ENCODE results near the gene TMA7.

The TMA7 gene

GRCh38 chr3:48423241-48423882 lies 16.7 kb upstream of the TMA7 start:
- DNase-seq (ENCODE audit: low read depth): no peak

GRCh38 chr3:48423883-48424695 lies 16.0 kb upstream of the TMA7 start:
- DNase-seq (ENCODE audit: low read depth): no peak

GRCh38 chr3:48425281-48425812 lies 14.7 kb upstream of the TMA7 start:
- DNase-seq (ENCODE audit: low read depth): no peak

- DNase-seq (ENCODE audit: low read depth): no peak
Measured at GRCh38 chr3:48426401-48426909, 13.6 kb upstream of the TMA7 start.

- DNase-seq (ENCODE audit: low read depth): no peak
Measured at GRCh38 chr3:48426944-48427629, 13.0 kb upstream of the TMA7 start.

- DNase-seq (ENCODE audit: low read depth): no peak
Measured at GRCh38 chr3:48427630-48427962, 12.5 kb upstream of the TMA7 start.

GRCh38 chr3:48428088-48428571 lies 11.9 kb upstream of the TMA7 start:
- no peak for DNase-seq (ENCODE audit: low read depth)

- DNase-seq (ENCODE audit: low read depth): no peak
Measured at GRCh38 chr3:48428572-48429316, 11.3 kb upstream of the TMA7 start.

GRCh38 chr3:48429317-48429959 lies 10.6 kb upstream of the TMA7 start:
- no peak for DNase-seq (ENCODE audit: low read depth)

- DNase-seq (ENCODE audit: low read depth): no peak
Measured at GRCh38 chr3:48429960-48430707, 9.9 kb upstream of the TMA7 start, which contains the start of gene PLXNB1. PLXNB1 (minus strand) TSS chr3:48430086; CDS start chr3:48424611, 5,475 bp downstream.

GRCh38 chr3:48430708-48431101 lies 9.4 kb upstream of the TMA7 start:
- no peak for DNase-seq (ENCODE audit: low read depth)

- DNase-seq (ENCODE audit: low read depth): no peak
Measured at GRCh38 chr3:48431224-48432029, 8.6 kb upstream of the TMA7 start.

- DNase-seq (ENCODE audit: low read depth): no peak
Measured at GRCh38 chr3:48432411-48433371, 7.4 kb upstream of the TMA7 start.

GRCh38 chr3:48433472-48434118 lies 6.5 kb upstream of the TMA7 start:
- DNase-seq (ENCODE audit: low read depth): no peak

- no peak for DNase-seq (ENCODE audit: low read depth)
Measured at GRCh38 chr3:48434591-48435222, 5.3 kb upstream of the TMA7 start.

- DNase-seq (ENCODE audit: low read depth): no peak
Measured at GRCh38 chr3:48435223-48435595, 4.8 kb upstream of the TMA7 start.

GRCh38 chr3:48435774-48436476 lies 4.1 kb upstream of the TMA7 start:
- no peak for DNase-seq (ENCODE audit: low read depth)
